ENCODE results near the gene CLCA4.
"Not testable (repeated sequence)": the region's sequence is repeated elsewhere in the genome, so short reads cannot be mapped to it uniquely, and the experiment has no call there.

CLCA4 gene

DNA sequence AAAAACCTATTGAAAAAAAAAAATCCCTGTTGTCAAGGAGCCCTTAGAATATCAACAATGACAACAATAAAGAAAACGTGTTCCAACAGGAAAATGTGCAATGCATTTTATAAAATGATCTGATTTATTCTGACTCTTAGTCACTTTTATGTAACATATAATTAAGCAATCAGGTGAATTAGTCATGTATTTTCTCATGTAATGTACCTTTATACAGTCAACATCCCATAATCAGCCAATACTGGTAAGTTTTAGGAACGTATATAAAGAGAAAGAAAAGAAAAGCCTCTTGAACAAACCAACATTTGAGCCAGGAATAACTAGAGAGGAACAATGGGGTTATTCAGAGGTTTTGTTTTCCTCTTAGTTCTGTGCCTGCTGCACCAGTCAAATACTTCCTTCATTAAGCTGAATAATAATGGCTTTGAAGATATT lies at the start of gene CLCA4:
CLCA4 (plus strand) TSS at position 292 of the 435 bp plus-strand sequence; CDS start at position 334, 42 bp downstream.
- no peak for DNase-seq (ENCODE audit: insufficient read length, low spot score)
- no peak for FAIRE-seq
- no peak for TF ChIP-seq POLR2A (IDR thresholded peaks at IDR 0.05; ENCODE audit: low read depth, low read length)

DNA sequence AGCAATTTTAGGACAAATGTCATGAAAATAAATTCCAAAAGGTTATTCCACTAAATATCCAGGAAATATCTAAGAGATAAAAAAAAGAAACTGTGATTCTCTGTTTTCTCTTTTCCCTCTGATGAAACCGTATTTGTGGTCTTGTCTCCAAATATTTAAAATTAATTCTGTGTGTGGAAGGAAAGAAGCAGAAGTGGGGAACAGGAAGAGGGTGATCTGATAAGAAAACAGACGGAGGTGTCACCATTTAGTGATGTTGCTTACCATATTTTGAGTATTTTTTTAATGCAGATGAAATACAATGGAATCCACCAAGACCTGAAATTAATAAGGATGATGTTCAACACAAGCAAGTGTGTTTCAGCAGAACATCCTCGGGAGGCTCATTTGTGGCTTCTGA lies 48.6 kb upstream of the CLCA4 start:
- DNase-seq (ENCODE audit: insufficient read length, low spot score) (no peak), FAIRE-seq (no peak)
- TF ChIP-seq POLR2A (IDR thresholded peaks at IDR 0.05; ENCODE audit: low read depth, low read length), result no peak

DNA sequence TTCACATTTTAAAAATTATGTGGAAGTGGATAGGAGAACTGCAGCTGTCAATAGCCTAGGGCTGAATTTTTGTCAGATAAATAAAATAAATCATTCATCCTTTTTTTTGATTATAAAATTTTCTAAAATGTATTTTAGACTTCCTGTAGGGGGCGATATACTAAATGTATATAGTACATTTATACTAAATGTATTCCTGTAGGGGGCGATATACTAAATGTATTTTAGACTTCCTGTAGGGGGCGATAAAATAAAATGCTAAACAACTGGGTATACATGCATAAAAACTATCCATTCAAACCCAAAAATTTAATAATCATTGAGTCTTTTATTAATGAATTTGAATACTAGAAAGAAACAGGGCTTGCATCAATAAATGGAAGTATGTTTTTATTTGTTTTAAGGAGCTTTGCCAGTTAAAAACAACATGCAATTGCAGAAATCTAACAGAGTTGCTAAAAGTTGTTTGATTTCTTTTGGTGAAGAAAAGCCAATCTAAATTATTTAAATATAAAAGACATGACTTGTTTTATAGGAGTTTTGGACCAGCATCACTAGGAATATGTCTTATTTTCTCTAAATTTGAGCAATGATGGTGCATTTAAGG lies 46.8 kb upstream of the CLCA4 start:
- FAIRE-seq, result no peak
- TF ChIP-seq POLR2A (IDR thresholded peaks at IDR 0.05; ENCODE audit: low read depth, low read length), result no peak
- DNase-seq (ENCODE audit: insufficient read length, low spot score), result no peak

- no peak for DNase-seq (ENCODE audit: insufficient read length, low spot score)
- no peak for FAIRE-seq
- TF ChIP-seq POLR2A (IDR thresholded peaks at IDR 0.05; ENCODE audit: low read depth, low read length), result no peak
These were observed 46.2 kb upstream of the CLCA4 start for GRCh38 chr1:86500714-86501113.

DNA sequence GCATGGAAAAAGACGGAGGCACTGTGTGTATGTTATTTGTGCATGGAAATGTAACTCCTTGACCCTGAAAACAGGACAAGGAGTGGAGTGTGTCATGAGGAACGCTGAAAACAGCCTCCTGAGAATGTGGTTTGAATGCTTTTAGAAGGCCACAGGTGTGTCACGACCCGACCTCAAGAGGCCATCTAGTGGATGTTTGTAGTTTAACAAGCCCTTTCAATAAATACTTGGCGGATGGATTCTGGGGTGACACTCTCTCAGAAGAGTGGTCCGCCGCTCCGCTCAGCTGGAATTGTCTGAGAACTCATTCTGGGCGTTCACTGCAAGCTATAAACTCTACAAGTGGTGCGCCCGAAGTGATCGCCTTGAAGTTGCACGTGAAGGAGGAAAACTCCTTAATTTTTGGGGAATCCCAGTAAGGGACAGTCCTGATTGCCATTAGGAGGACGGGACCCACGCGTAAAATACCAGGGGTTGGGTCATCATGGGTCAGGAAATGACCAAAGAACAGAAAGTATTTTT lies 44.7 kb upstream of the CLCA4 start:
- not testable (repeated sequence) for FAIRE-seq; DNase-seq (ENCODE audit: insufficient read length, low spot score)

DNA sequence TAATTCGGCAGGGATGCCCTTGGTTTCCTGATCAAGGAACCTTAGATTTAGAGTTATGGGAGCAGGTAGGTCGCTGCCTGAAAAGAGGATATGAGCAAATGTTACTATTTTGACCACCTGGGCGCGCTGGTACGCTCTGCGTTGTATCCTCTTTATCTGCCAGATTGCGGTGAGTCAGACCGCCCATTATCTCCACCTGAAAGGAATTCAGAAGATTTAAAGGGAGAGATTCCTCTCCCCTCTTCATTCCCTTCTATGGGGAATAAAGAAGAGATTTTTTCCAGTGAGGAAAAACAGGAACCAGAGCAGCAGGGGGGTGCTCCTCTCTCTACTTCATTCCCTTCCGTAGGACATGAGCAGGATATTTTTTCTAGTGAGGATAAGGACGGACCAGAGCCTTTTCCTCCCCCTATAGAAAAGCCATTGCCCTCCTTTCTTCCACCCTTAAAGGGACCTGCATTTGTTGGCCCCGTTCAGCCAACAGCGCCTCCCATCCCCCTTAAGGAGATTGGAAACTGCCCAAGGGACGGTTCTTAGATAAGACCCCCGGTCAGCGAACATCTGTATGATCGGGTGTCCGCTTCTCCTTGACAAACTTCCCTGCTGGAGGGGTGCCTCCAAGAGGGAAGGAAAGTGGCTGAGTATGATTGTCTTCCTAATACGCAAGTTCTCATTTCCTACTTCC lies 44.0 kb upstream of the CLCA4 start:
- DNase-seq (ENCODE audit: insufficient read length, low spot score), result no peak
- no peak for FAIRE-seq
- no peak for TF ChIP-seq POLR2A (IDR thresholded peaks at IDR 0.05; ENCODE audit: low read depth, low read length)

DNA sequence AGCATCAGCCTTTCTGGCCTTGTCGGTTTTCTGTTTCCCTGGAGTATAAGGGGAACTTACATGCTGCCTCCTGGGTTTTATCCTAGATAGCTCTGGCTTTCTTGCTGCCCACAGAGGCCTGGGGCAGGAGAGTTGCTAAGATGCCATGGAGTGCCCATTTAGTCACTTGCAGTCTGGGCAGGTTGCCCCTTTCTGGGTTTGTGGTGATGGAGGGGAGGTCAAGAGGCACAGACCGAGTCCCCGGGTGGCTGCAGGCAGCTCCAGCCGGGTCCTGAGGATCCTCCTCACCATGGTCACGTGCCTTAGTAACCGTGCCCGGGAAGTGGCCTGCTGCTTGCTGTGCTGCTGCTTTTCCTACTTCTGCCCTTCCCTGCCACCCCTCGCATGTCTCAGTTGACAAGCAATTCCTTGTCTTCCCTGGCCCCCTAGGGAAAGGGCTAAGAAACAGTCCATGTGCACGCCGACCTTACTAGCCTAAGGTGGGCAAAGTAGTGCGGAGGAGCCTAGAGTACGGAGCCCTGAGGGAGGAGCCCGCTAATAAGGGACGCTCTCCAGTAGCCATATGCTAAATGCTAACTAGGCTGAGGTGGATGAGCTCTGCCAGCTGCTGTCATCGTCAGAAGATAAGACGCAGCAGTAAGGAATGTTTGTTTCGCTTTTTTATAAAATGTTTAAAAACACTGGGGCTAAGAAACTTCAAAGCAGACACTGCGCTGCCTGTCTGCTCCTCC lies 43.3 kb upstream of the CLCA4 start:
- no peak for FAIRE-seq
- DNase-seq (ENCODE audit: insufficient read length, low spot score), result no peak
- no peak for TF ChIP-seq POLR2A (IDR thresholded peaks at IDR 0.05; ENCODE audit: low read depth, low read length)

GRCh38 chr1:86504137-86504479 lies 42.8 kb upstream of the CLCA4 start:
- DNase-seq (ENCODE audit: insufficient read length, low spot score), result no peak
- TF ChIP-seq POLR2A (IDR thresholded peaks at IDR 0.05; ENCODE audit: low read depth, low read length), result no peak
- no peak for FAIRE-seq

DNA sequence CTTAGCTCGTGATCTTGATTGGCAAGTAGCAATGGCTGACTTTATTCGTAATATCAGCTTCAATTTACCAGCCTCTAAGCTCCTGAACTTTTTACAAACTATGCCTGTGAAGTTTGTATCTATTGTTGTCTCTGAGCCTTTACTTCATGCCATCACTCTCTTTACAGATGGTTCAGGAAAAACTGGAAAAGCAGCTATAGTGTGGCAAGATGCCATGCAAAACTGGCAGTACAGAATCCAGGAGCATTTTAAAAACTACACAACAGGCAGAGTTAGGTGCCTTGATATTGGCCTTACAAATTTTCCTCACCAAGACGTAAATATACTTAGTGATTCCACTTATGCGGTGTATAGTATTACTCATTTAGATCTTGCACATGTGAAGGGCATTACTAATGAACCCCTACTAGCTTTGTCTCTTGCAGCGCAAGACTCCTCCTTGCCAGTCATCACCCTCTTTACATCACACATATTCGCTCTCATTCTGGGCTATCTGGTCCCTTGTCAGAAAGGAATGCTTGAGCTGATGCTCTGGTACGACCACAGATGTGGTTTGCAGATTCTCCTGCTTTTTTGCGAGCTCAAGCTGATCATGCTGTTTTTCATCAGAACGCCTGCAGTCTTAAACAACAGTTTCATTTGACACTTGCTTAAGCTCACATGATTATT lies 41.8 kb upstream of the CLCA4 start:
- no peak for DNase-seq (ENCODE audit: insufficient read length, low spot score)
- no peak for TF ChIP-seq POLR2A (IDR thresholded peaks at IDR 0.05; ENCODE audit: low read depth, low read length)
- FAIRE-seq, result no peak

DNA sequence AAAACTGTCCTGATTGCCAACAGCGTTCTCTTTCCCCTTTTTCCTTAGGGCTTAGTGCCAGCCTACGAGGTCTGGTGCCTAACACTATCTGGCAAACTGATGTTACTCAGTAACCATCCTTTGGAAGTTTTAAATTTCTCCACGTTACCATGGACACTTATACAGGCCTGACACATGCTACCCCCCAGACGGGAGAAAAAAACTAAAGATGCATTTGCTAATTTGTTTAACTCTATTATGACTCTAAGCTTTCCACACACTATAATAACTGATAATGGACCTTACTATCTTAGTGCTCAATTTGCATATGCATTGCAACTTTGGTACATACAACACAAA lies 41.3 kb upstream of the CLCA4 start:
- DNase-seq (ENCODE audit: insufficient read length, low spot score) (no peak), FAIRE-seq (no peak)
- no peak for TF ChIP-seq POLR2A (IDR thresholded peaks at IDR 0.05; ENCODE audit: low read depth, low read length)

GRCh38 chr1:86507935-86508582 lies 38.8 kb upstream of the CLCA4 start:
- TF ChIP-seq POLR2A (IDR thresholded peaks at IDR 0.05; ENCODE audit: low read depth, low read length), result no peak
- no peak for DNase-seq (ENCODE audit: insufficient read length, low spot score)
- FAIRE-seq, result peak; percentile 86

GRCh38 chr1:86508583-86508969 lies 38.3 kb upstream of the CLCA4 start:
- FAIRE-seq (no peak), DNase-seq (ENCODE audit: insufficient read length, low spot score) (no peak)
- no peak for TF ChIP-seq POLR2A (IDR thresholded peaks at IDR 0.05; ENCODE audit: low read depth, low read length)

GRCh38 chr1:86515597-86515996 lies 31.3 kb upstream of the CLCA4 start:
- no peak for TF ChIP-seq POLR2A (IDR thresholded peaks at IDR 0.05; ENCODE audit: low read depth, low read length)
- FAIRE-seq (no peak), DNase-seq (ENCODE audit: insufficient read length, low spot score) (peak; percentile 4)

GRCh38 chr1:86516335-86516734 lies 30.5 kb upstream of the CLCA4 start:
- DNase-seq (ENCODE audit: insufficient read length, low spot score) (no peak), FAIRE-seq (no peak)
- TF ChIP-seq POLR2A (IDR thresholded peaks at IDR 0.05; ENCODE audit: low read depth, low read length), result no peak

Data from H54 (cell line).